GM12801 (cell line): ENCODE data around the gene FGGY.

ENCODE experiments used
- TF ChIP-seq, protein P1 (sequence below): IDR thresholded peaks from one replicate; pipeline ENCODE4 v1.5.1; 2011; ENCODE audit warnings: control low read depth; ENCODE audit not compliant: insufficient read length; ENCODE audit errors: extremely low read depth

The FGGY gene

DNA sequence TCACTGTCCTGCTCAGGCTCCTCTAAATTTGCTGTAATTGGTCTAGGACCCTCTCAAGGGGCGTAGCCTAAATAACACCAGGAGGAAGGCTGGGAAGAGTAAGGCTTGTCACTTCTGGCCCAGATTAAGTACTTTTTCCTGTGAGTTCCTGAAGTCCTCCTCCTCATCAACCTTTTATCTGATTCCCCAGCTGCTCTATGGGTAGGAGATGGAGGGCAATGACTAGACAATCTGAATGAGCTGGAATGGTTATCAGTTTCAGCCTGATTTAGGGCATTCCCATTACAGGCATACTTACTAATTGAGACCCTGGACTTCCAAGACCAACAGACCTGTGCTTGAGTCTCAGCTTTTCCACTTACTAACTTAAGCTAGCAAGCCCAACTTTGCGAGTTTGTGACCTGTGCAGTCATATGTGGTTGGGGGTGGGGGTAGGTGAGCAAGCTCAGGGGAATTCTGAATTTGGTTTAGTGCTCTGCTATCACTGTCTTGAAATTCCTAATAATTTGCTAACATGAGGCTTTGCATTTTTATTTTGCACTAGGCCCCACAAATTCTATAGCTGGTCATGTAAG lies 18.0 kb upstream of the FGGY start:
- TF ChIP-seq, protein P1, sequence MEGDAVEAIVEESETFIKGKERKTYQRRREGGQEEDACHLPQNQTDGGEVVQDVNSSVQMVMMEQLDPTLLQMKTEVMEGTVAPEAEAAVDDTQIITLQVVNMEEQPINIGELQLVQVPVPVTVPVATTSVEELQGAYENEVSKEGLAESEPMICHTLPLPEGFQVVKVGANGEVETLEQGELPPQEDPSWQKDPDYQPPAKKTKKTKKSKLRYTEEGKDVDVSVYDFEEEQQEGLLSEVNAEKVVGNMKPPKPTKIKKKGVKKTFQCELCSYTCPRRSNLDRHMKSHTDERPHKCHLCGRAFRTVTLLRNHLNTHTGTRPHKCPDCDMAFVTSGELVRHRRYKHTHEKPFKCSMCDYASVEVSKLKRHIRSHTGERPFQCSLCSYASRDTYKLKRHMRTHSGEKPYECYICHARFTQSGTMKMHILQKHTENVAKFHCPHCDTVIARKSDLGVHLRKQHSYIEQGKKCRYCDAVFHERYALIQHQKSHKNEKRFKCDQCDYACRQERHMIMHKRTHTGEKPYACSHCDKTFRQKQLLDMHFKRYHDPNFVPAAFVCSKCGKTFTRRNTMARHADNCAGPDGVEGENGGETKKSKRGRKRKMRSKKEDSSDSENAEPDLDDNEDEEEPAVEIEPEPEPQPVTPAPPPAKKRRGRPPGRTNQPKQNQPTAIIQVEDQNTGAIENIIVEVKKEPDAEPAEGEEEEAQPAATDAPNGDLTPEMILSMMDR: no peak

DNA sequence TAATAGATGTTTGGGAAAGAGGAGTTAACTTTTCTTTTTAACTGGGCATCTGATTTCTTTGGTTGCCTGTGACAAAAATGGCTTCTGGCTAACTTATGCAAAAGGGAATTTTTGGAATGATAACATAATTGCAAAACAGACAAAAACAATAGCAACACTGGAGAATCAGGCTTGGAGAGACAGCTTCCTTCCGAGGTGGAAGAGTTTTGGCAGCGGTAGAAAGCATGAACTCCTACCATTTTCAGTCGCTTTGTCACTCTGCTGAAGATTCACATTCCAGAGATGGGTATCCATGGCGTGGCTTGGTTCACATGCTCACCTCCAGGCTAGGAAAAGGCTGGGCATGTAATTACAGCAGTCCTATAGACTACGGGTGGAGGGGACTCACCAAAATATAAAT lies 17.2 kb upstream of the FGGY start:
- TF ChIP-seq, protein P1: no peak

DNA sequence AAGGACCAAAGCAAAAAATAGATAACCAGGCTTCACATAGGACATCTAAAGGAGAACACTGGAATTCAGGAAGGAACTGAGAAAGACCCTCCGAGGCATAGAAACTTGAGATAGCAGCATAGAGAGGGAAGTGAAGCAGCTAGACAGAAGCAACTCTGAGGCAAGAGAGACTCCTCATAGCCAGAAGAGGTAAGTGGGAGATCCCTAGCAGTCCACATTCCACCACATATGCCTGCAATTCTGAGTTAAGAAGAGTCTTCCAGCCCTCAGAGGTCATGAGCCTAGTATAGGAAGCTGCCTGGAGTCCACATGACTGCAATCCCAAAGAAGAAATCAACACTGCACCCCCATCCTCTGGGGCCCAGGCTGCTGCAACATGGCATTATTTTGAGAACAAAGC lies 13.9 kb upstream of the FGGY start:
- TF ChIP-seq, protein P1: no peak

DNA sequence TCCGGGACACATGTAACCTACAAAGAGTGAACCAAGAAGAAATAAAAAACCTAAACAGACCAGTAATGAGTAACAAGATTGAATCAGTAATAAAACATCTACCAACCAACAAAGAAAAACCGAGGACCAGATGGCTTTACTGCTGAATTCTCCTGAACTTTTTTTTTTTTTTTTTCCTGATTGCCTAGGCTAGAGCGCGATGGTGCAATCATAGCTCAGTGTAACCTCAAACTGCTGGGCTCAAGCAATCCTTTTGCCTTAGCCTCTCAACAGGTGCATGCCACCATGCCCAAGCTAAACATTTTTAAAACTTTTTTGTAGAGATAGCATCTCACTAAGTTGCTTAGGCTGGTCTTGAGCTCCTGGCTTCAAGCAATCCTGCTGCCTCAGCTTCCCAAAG lies 11.2 kb upstream of the FGGY start:
- TF ChIP-seq, protein P1: no peak

DNA sequence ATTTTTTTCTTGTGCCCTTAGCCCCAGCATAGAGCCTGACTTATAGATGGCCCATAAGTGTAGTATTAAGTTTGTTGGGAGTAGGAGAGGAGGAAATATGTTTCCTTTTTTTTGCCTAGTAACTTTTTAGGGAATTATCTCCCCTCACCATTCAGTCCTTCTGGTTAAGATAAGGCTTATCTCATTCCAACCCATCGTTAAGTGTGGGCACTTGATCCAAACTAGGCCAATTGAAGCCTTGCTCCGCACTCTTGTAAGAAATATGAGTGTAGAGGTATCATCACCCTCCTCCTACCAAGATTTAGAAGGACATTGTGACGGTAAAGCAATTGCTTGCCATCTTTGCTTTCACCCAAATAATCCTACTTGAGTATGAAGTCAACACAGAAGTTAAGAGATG lies 8.8 kb upstream of the FGGY start:
- TF ChIP-seq, protein P1: no peak

DNA sequence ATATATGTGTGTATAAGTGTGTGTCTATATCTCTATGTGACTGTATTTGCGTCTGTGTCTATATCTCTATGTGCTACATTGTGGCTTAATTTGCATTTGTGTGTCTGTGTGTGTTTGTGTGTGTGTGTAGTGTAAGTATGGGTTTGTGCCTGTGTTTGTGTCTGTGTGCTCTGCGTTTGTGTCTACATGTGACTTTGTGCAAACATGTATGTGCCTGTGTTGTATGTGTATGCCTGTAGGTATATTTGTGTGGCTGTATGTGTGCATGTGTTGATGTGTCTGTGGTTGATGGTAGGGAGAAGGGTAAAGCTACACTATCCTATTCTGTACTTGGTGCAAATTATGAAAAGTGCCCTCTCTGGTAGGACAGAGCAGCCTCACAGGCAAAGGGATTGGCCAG lies 7.3 kb upstream of the FGGY start:
- TF ChIP-seq, protein P1: no peak

DNA sequence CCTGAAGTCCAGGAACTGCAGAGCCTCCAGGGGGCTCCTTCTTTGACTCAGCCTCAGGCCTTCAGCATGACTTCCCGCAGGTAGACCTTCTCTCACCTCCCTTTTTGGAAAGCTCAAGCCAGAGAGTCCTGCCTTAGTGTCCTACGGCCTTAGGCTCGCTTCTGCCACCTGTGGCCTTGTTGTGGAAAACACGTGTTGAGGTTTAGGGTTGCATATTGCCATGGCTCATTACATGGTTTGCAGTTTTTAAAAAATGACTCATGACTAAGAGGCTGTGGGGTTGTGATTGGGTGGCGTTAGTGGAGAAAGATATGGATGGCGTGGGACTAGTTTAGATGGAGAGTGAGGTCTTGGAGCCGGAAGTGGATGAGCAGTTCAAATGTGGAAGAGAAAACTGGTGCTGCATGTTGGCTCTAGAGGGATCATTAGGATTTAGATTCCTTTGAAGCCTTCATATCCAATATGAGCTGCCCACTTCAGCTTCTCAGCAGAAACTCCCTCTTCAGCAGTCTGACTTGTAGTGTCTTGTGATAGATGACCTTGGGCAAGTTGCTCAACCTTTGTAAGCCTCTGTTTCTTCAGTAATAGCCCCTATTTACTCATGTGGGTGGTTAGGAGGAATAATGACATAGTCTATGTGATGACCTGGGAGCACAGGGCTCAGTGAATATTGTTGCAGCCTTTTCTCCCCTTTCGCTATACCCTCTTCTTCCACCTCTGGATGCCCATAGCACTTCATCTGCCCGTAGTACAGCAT lies 6.5 kb upstream of the FGGY start:
- TF ChIP-seq, protein P1: no peak
